GM12892 (cell line): ENCODE data around the gene CARD16.
"Not testable (repeated sequence)": the region's sequence is repeated elsewhere in the genome, so short reads cannot be mapped to it uniquely, and the experiment has no call there.

Experiments used
- DNase-seq: peaks from one replicate; pipeline ENCODE4 v3.0.0; 2011; ENCODE audit not compliant: insufficient read length
- FAIRE-seq: peaks from 2 replicates; lab custom pipeline; 2011; peaks lifted over from hg19 to GRCh38; lab: Jason Lieb, UNC
- POLR2A ChIP-seq: IDR thresholded peaks from 2 replicates; pipeline ENCODE4 v1.6.1; 2011; ENCODE audit warnings: low read depth, low read length, control low read depth
- POLR2AphosphoS5 ChIP-seq: IDR thresholded peaks from 2 replicates; pipeline ENCODE4 v1.6.1; 2011; ENCODE audit warnings: low read depth, low read length, control low read depth
- TAF1 ChIP-seq: IDR thresholded peaks from 2 replicates; pipeline ENCODE4 v1.6.1; 2011; ENCODE audit warnings: low read depth, mild to moderate bottlenecking, control low read depth, low read length, borderline replicate concordance

The CARD16 gene

GRCh38 chr11:105057432-105057831 is 12.3 kb upstream of the CARD16 start:
- TF ChIP-seq POLR2AphosphoS5 (no peak), POLR2A (no peak)
- peak; percentile 54 for FAIRE-seq

GRCh38 chr11:105056446-105056845 is 11.3 kb upstream of the CARD16 start:
- TF ChIP-seq POLR2A (no peak), POLR2AphosphoS5 (no peak), TAF1 (no peak)
- FAIRE-seq (no peak), DNase-seq (no peak)

More at GRCh38 chr11:105057432-105057831, 12.3 kb upstream of the CARD16 start:
- no peak for DNase-seq

- DNase-seq (no peak), FAIRE-seq (no peak)
- TF ChIP-seq TAF1, result no peak
- TF ChIP-seq POLR2A, result no peak
- no peak for TF ChIP-seq POLR2AphosphoS5
Observed at GRCh38 chr11:105054723-105055493, 9.8 kb upstream of the CARD16 start.

GRCh38 chr11:105052487-105052886 is 7.4 kb upstream of the CARD16 start:
- TF ChIP-seq POLR2AphosphoS5, result no peak
- no peak for TF ChIP-seq TAF1
- no peak for TF ChIP-seq POLR2A
- DNase-seq, result no peak
- no peak for FAIRE-seq

GRCh38 chr11:105051559-105051958 is 6.4 kb upstream of the CARD16 start:
- TF ChIP-seq TAF1 (no peak), POLR2A (no peak), POLR2AphosphoS5 (no peak)
- FAIRE-seq, result no peak

GRCh38 chr11:105049481-105049880 is 4.3 kb upstream of the CARD16 start:
- FAIRE-seq (no peak), DNase-seq (no peak)
- TF ChIP-seq TAF1, result no peak
- no peak for TF ChIP-seq POLR2A
- no peak for TF ChIP-seq POLR2AphosphoS5

More at GRCh38 chr11:105051559-105051958, 6.4 kb upstream of the CARD16 start:
- DNase-seq, result no peak

GRCh38 chr11:105046898-105047579 is 1.9 kb upstream of the CARD16 start:
- TF ChIP-seq TAF1, result no peak
- no peak for TF ChIP-seq POLR2A
- TF ChIP-seq POLR2AphosphoS5, result no peak
- FAIRE-seq (no peak), DNase-seq (no peak)

- TF ChIP-seq POLR2A (no peak), TAF1 (no peak), POLR2AphosphoS5 (no peak)
- FAIRE-seq (peak; percentile 50), DNase-seq (no peak)
Observed at GRCh38 chr11:105045676-105046296, 651 bp upstream of the CARD16 start.

- no peak for DNase-seq
- TF ChIP-seq POLR2AphosphoS5 (no peak), TAF1 (no peak), POLR2A (no peak)
- no peak for FAIRE-seq
Observed at GRCh38 chr11:105042178-105042577, 3.0 kb downstream of the CARD16 start.

- TF ChIP-seq TAF1 (no peak), POLR2A (no peak)
- no peak for FAIRE-seq
- DNase-seq, result no peak
Observed at GRCh38 chr11:105040703-105041102, 4.4 kb downstream of the CARD16 start.

GRCh38 chr11:105034813-105035620 is 10.1 kb downstream of the CARD16 start, which contains the start of gene CASP1:
Gene CASP1 (minus strand): TSS chr11:105035144. CDS start chr11:105035113, 31 bp downstream.
- no peak for DNase-seq
- peak; percentile 65; the same call in 1 of the 2 replicates for TF ChIP-seq TAF1
- TF ChIP-seq POLR2AphosphoS5, result no peak
- no peak for TF ChIP-seq POLR2A
- FAIRE-seq, result peak; percentile 36

GRCh38 chr11:105034388-105034787 is 10.7 kb downstream of the CARD16 start:
- peak; percentile 86 for FAIRE-seq
- not testable (repeated sequence) for DNase-seq
